ENCODE measurements around the gene PDE11A. TPM values are rescaled to one million over a fixed set of nuclear protein-coding genes. Genes with fewer than 3 reads are reported as not detected.

The PDE11A gene
- total and polyA plus RNA-seq, 2 of the 8 experiments (the other 6 are each of a cell fraction or from before 2014, with no cell fraction given), result 0.19 to 0.23 TPM

GRCh38 chr2:177638507-177638906, 434.1 kb downstream of the PDE11A start (continued):
- TF ChIP-seq TBP (IDR thresholded peaks at IDR 0.05; ENCODE audit: low read depth, low read length), result no peak
- no peak for TF ChIP-seq BACH1 (IDR thresholded peaks at IDR 0.05; ENCODE audit: low read length)

Data from H1 (cell line).